SU-DHL-6 (cell line): ENCODE measurements around the gene SLC35F5.

ENCODE experiments used
- H2AFZ ChIP-seq: fragments of 200-600 bp; sonication (generic); 2 replicates; pipeline ENCODE4 v1.6.1; 2014; ENCODE audit warnings: low read depth, mild to moderate bottlenecking, moderate library complexity, mixed read lengths, antibody characterized with exemption, low read length; ENCODE audit not compliant: severe bottlenecking
- H3F3A ChIP-seq: fragments of 200-600 bp; shearing (Covaris generic); 2 replicates; pipeline ENCODE4 v1.6.0; 2016; ENCODE audit warnings: antibody characterized with exemption, mild to moderate bottlenecking; ENCODE audit not compliant: insufficient read depth
- H3K27ac ChIP-seq: fragments of 200-600 bp; sonication (generic); 2 replicates; pipeline ENCODE4 v1.5.1; 2016; ENCODE audit warnings: low read depth, mild to moderate bottlenecking, low read length, moderate library complexity, mixed read lengths
- H3K27me3 ChIP-seq: fragments of 200-600 bp; sonication (generic), shearing (Covaris generic); 2 replicates; pipeline ENCODE4 v1.6.0; 2014; ENCODE audit warnings: mild to moderate bottlenecking, low read length
- H3K36me3 ChIP-seq: fragments of 200-600 bp; sonication (generic); 2 replicates; pipeline ENCODE4 v1.6.1; 2014; ENCODE audit warnings: mild to moderate bottlenecking, low read length, mixed read lengths
- H3K4me2 ChIP-seq: fragments of 300-600, 200-600 bp; shearing (Covaris generic), sonication (generic); 2 replicates; pipeline ENCODE4 v1.6.0; 2014; ENCODE audit warnings: low read length, low read depth, mild to moderate bottlenecking; ENCODE audit not compliant: poor library complexity, severe bottlenecking
- H3K4me3 ChIP-seq: fragments of 200-600 bp; sonication (generic); 2 replicates; pipeline ENCODE4 v1.5.1; 2014; ENCODE audit warnings: antibody characterized with exemption, low read length, mild to moderate bottlenecking, mixed read lengths; ENCODE audit not compliant: insufficient read depth, poor library complexity, severe bottlenecking
- H3K79me2 ChIP-seq: fragments of 200-600 bp; sonication (generic); 2 replicates; pipeline ENCODE4 v1.6.1; 2014; ENCODE audit warnings: mild to moderate bottlenecking, low read length, moderate library complexity; ENCODE audit not compliant: insufficient read depth
- H3K9ac ChIP-seq: fragments of 200-600 bp; sonication (generic); 2 replicates; pipeline ENCODE4 v1.7.0; 2014; ENCODE audit warnings: mild to moderate bottlenecking, low read length
- H3K9me2 ChIP-seq: fragments of 200-600 bp; sonication (generic); replicated peaks from 2 replicates; pipeline ENCODE4 v1.6.1; 2014; ENCODE audit warnings: low read length; ENCODE audit not compliant: insufficient read depth
- H3K9me3 ChIP-seq: fragments of 200-600 bp; sonication (generic); 2 replicates; pipeline ENCODE4 v1.6.1; 2014; ENCODE audit warnings: low read length, mixed read lengths; ENCODE audit not compliant: insufficient read depth
- H4K20me1 ChIP-seq: fragments of 200-600 bp; sonication (generic); 2 replicates; pipeline ENCODE4 v1.6.1; 2014; ENCODE audit warnings: low read depth, mild to moderate bottlenecking, antibody characterized with exemption, low read length, moderate library complexity, mixed read lengths
- EZH2phosphoT487 ChIP-seq: fragments of 200-600 bp; sonication (generic), shearing (Covaris generic); conservative IDR thresholded peaks from 2 replicates; pipeline ENCODE4 v1.6.1; 2018; ENCODE audit warnings: mild to moderate bottlenecking, antibody characterized with exemption, low read length, moderate library complexity, mixed read lengths
- TF ChIP-seq, protein P1 (sequence below): fragments of 200-600 bp; sonication (generic); IDR thresholded peaks from one replicate; pipeline ENCODE4 v1.5.1; 2017; ENCODE audit warnings: antibody characterized with exemption, mild to moderate bottlenecking, low read length, moderate library complexity; ENCODE audit not compliant: insufficient read depth, poor library complexity, severe bottlenecking

The SLC35F5 gene

GRCh38 chr2:113734185-113734584 lies 22.3 kb downstream of the SLC35F5 start:
- no peaks in the 10 kb centered on the region for H4K20me1 ChIP-seq
- no peaks in the 10 kb centered on the region for H3K9me3 ChIP-seq
- H3K27me3 ChIP-seq, result no peaks in the 10 kb centered on the region
- no peaks in the 10 kb centered on the region for H3K79me2 ChIP-seq
- H3K27ac ChIP-seq, result no peak overlapping the region
- H3K9me2 ChIP-seq, result no peaks in the 10 kb centered on the region
- H3K4me2 ChIP-seq, result no peak overlapping the region
- TF ChIP-seq, protein P1, sequence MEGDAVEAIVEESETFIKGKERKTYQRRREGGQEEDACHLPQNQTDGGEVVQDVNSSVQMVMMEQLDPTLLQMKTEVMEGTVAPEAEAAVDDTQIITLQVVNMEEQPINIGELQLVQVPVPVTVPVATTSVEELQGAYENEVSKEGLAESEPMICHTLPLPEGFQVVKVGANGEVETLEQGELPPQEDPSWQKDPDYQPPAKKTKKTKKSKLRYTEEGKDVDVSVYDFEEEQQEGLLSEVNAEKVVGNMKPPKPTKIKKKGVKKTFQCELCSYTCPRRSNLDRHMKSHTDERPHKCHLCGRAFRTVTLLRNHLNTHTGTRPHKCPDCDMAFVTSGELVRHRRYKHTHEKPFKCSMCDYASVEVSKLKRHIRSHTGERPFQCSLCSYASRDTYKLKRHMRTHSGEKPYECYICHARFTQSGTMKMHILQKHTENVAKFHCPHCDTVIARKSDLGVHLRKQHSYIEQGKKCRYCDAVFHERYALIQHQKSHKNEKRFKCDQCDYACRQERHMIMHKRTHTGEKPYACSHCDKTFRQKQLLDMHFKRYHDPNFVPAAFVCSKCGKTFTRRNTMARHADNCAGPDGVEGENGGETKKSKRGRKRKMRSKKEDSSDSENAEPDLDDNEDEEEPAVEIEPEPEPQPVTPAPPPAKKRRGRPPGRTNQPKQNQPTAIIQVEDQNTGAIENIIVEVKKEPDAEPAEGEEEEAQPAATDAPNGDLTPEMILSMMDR, result no peak
- no peak for TF ChIP-seq EZH2phosphoT487
- H3K4me3 ChIP-seq, result no peak overlapping the region
- no peak overlapping the region for H3K9ac ChIP-seq
- H2AFZ ChIP-seq, result no peak overlapping the region
- 0 out of 2 replicates have a peak, but pooled peaks cover 7% of the 10 kb centered on the region for H3F3A ChIP-seq
- peaks cover 48% of the 10 kb centered on the region for H3K36me3 ChIP-seq

DNA sequence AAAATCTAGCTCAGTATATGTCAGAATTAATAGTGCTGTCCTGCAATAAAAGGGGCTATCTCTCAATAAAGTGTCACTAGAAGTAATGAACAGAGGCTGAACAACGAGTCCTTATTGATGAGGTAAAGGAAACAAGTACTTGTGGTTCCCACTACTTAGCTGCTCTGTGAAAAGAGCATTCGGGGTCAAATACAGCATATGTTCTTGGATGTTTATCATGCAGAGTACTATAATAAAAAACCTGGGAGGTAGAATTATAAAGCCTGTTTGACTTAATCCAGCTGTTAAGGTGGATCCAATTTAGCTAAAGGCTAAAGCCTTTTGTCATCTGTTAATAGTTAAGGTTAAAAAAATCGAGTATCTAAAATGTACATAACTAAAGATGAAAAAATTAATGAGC lies 32.4 kb downstream of the SLC35F5 start:
- Histone ChIP-seq H2AFZ (no peak overlapping the region), H3K4me3 (no peak overlapping the region), H3K9me2 (no peaks in the 10 kb centered on the region), H3K36me3 (peaks cover 28% of the 10 kb centered on the region; the same call in 1 of the 2 replicates), H3K4me2 (no peak overlapping the region), H3K9ac (no peak overlapping the region), H3K27ac (no peak overlapping the region), H3K79me2 (no peaks in the 10 kb centered on the region), H4K20me1 (no peaks in the 10 kb centered on the region; the same call in 1 of the 2 replicates), H3F3A (peaks cover 25% of the 10 kb centered on the region), H3K27me3 (no peaks in the 10 kb centered on the region), H3K9me3 (no peaks in the 10 kb centered on the region)
- no peak for TF ChIP-seq EZH2phosphoT487
- TF ChIP-seq, protein P1, result no peak

GRCh38 chr2:113723411-113723810 lies 33.0 kb downstream of the SLC35F5 start:
- Histone ChIP-seq H3K9me2 (no peaks in the 10 kb centered on the region), H3K36me3 (peaks cover 24% of the 10 kb centered on the region; the same call in 1 of the 2 replicates), H3K4me2 (no peak overlapping the region), H3K79me2 (no peaks in the 10 kb centered on the region), H3K9ac (no peak overlapping the region), H3K4me3 (no peak overlapping the region), H3K9me3 (no peaks in the 10 kb centered on the region), H3K27ac (no peak overlapping the region), H2AFZ (no peak overlapping the region), H3K27me3 (no peaks in the 10 kb centered on the region), H4K20me1 (no peaks in the 10 kb centered on the region; the same call in 1 of the 2 replicates), H3F3A (peaks cover 25% of the 10 kb centered on the region)
- TF ChIP-seq, protein P1, result no peak
- TF ChIP-seq EZH2phosphoT487, result no peak
